ENCODE data around the gene RNF222. TPM values are rescaled to one million over a fixed set of nuclear protein-coding genes. Genes with fewer than 3 reads are reported as not detected.

RNF222 gene
- total and polyA plus RNA-seq, 2 experiments from 2014 or later, result 0.07 TPM; not detected in 1

- H3F3A ChIP-seq (replicated peaks; ENCODE audit: low read depth), result no peaks in the 10 kb centered on the region; the same call in 1 of the 2 replicates
- no peaks in the 10 kb centered on the region for H4K20me1 ChIP-seq (replicated peaks; ENCODE audit: insufficient read depth)
- no peaks in the 10 kb centered on the region for H3K36me3 ChIP-seq (ENCODE audit: insufficient read depth)
- no peak overlapping the region for H2AFZ ChIP-seq
- H3K4me2 ChIP-seq, result 0 out of 2 replicates have a peak overlapping the region, but pooled peaks have one; percentile 28
- H3K27me3 ChIP-seq (ENCODE audit: insufficient read depth), result no peaks in the 10 kb centered on the region
- H3K9me3 Mint-ChIP-seq, result no peaks in the 10 kb centered on the region
- no peaks in the 10 kb centered on the region for H3K36me3 Mint-ChIP-seq (ENCODE audit: low read depth)
- peaks cover 5% of the 10 kb centered on the region; the same call in 1 of the 2 replicates for H3K9me2 ChIP-seq (ENCODE audit: insufficient read depth)
- peaks cover 8% of the 10 kb centered on the region for H3K27me3 Mint-ChIP-seq (ENCODE audit: insufficient read depth, low read depth, poor library complexity)
- H3K4me3 Mint-ChIP-seq, result no peak overlapping the region; the same call in 2 of the 3 replicates
- DNase-seq (ENCODE audit: low spot score) (no peak), ATAC-seq (no peak)
- peak overlapping the region; percentile 50; the same call in 1 of the 2 replicates for H3K27ac ChIP-seq (ENCODE audit: low read depth)
- no peak for TF ChIP-seq ZNF462 (CRISPR knock-in tag; IDR thresholded peaks at IDR 0.05)
- H3K4me1 Mint-ChIP-seq, result peaks cover 20% of the 10 kb centered on the region
- H3K79me2 ChIP-seq (replicated peaks; ENCODE audit: insufficient read depth), result no peaks in the 10 kb centered on the region
- H3K4me3 ChIP-seq, result no peak overlapping the region
- H3K27ac Mint-ChIP-seq, result no peak overlapping the region
- H3K4me1 ChIP-seq (ENCODE audit: insufficient read depth), result peaks cover 24% of the 10 kb centered on the region
Measured at GRCh38 chr17:8360751-8361150, 36.9 kb downstream of the RNF222 start.

- H3K27ac Mint-ChIP-seq, result peak overlapping the region; percentile 71
- TF ChIP-seq EZH2 (IDR thresholded peaks at IDR 0.05; ENCODE audit: low read depth, unreplicated experiment) (no peak), ZNF331 (CRISPR knock-in tag; IDR thresholded peaks at IDR 0.05; ENCODE audit: low read depth) (no peak), REST (IDR thresholded peaks at IDR 0.05; ENCODE audit: unreplicated experiment) (no peak), JUNB (IDR thresholded peaks at IDR 0.05; ENCODE audit: unreplicated experiment) (no peak)
Measured at GRCh38 chr17:8360260-8360659, 37.4 kb downstream of the RNF222 start.

More at GRCh38 chr17:8360260-8360659, 37.4 kb downstream of the RNF222 start:
- Histone ChIP-seq H3K36me3 (ENCODE audit: insufficient read depth) (no peaks in the 10 kb centered on the region), H3K79me2 (replicated peaks; ENCODE audit: insufficient read depth) (no peaks in the 10 kb centered on the region), H3K27me3 (ENCODE audit: insufficient read depth) (no peaks in the 10 kb centered on the region), H2AFZ (no peak overlapping the region), H3K4me1 (ENCODE audit: insufficient read depth) (peaks cover 24% of the 10 kb centered on the region), H3F3A (replicated peaks; ENCODE audit: low read depth) (no peaks in the 10 kb centered on the region; the same call in 1 of the 2 replicates), H3K27ac (ENCODE audit: low read depth) (peak overlapping the region; percentile 50), H3K9me2 (ENCODE audit: insufficient read depth) (peaks cover 5% of the 10 kb centered on the region; the same call in 1 of the 2 replicates), H4K20me1 (replicated peaks; ENCODE audit: insufficient read depth) (no peaks in the 10 kb centered on the region), H3K4me2 (0 out of 2 replicates have a peak overlapping the region, but pooled peaks have one; percentile 28), H3K4me3 (no peak overlapping the region)
- peaks cover 20% of the 10 kb centered on the region for H3K4me1 Mint-ChIP-seq
- no peaks in the 10 kb centered on the region for H3K9me3 Mint-ChIP-seq
- ATAC-seq (no peak), DNase-seq (ENCODE audit: low spot score) (no peak)
- H3K4me3 Mint-ChIP-seq, result no peak overlapping the region
- H3K36me3 Mint-ChIP-seq (ENCODE audit: low read depth), result no peaks in the 10 kb centered on the region
- peaks cover 8% of the 10 kb centered on the region for H3K27me3 Mint-ChIP-seq (ENCODE audit: insufficient read depth, low read depth, poor library complexity)

Data from GM23338 (cell line).